Measurements from ENCODE around the gene CCNYL1.
"Not testable (repeated sequence)": the region's sequence is repeated elsewhere in the genome, so short reads cannot be mapped to it uniquely, and the experiment has no call there.

Gene CCNYL1

DNA sequence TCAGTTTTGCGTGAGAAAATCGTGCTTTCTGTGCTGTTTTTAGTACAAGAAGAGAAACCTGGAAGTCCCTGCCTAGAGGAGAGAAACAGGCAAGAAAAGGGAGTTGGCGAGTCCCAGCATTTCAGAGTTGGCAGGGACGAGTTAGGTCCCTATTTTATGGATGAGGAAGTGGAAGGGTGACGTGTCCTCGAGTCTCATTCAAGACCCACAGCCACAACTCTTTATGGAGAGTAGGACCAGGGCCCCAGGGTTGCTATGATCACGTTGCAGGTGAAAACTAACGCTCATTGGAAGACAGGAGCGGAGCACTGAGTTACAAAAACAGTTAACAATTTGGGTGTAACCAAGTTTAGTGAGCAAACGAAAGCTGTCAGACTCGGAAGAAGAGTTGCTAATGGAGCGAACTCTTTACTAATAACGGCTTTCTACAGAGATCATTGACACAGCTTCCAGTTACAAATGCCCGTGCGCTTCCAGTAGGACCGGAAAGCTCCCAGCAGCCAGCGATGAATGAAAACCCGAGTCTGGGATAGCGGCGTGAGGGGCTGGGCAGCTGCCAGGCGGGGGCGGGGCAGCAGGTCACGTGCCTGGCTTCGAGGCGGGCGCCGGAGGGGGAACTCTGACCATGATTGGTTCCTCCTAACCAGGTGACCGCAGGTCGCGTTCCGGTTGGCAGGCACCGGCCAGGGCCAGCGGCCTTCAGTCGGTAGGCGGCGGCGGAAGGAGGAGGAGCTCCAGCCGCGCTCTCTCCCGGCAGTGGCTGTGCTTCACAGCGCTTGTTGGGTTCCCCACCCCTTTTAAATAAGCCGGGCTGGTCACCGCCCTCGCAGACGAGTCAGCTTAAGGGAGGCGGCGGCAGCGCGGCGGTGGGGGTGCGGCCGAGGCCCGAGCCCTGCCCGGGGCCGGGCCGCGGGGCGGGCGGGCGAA is at the start of gene CCNYL1:
CCNYL1 (plus strand) TSS at position 827 of the 927 bp plus-strand sequence. CDS start 257 bp downstream, outside the sequence.
- peak; percentile 98 for DNase-seq

DNA sequence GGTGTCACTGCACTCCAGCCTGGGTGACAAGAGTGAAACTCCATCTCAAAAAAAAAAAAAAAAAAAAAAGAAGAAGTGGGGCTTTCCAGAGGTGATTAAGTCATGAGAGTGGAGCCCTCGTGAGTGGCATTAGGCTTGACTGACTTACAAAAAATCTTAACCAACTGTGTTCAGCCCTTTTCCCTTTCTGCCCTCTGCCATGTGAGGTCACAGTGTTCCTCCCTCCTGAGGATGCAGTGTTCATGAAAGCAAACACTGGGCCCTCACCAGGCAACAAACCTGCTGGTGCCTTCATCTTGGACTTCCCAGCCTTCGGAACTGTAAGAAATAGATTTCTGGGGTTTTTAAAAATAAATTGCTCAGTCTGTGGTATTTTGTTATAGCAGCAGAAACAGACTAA is 49.2 kb upstream of the CCNYL1 start:
- peak; percentile 6 for DNase-seq

DNA sequence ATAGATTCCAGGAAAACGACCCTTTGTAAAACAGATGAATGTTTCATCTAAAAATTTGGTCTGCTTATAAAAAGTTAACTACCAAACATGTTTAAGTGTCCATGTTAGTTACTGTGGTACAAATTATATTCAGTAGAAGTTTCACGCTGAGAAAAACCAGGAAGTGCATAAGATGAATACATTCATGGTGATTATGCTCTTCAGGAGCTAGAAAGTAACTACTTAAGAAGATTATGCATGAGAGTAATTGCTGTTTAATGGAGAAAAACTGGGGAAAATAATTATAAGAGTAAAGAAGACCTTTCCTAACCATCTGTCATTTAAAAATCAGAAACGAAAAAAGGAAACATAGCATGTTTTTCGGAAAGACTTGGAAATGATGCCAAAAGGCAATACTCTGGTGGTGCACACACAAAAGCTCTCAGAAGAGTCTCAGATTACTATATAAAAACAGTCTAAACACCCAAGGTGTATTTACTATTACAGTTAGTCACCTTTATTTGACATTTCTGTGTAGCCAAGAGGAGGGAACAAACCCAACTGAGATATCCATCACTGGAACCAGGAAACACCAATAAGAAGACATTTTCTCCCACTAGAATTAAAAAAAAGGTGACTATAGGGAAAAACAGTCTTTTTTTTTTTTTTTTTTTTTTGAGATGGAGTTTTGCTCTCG is 47.4 kb upstream of the CCNYL1 start:
- peak; percentile 82 for DNase-seq

DNA sequence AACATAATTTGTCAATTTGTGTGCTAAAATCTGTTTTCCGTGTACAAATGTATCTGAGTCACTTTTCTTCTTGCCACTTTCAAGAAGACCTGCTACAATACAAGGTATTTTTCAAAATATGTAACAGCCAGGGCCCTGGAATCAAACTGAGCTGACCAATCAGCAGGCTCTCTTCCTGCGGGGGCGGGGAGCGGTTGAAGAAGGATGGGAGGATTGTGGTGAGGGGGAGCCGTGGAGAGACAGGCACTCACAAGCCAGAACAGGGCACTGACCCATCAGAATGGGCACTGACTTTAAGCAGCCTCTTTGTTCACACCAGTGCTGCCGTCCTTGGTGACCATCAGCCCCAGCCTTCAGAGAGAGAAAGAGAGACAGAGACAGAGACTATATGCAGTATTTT is 40.6 kb upstream of the CCNYL1 start:
- no peak for DNase-seq

DNA sequence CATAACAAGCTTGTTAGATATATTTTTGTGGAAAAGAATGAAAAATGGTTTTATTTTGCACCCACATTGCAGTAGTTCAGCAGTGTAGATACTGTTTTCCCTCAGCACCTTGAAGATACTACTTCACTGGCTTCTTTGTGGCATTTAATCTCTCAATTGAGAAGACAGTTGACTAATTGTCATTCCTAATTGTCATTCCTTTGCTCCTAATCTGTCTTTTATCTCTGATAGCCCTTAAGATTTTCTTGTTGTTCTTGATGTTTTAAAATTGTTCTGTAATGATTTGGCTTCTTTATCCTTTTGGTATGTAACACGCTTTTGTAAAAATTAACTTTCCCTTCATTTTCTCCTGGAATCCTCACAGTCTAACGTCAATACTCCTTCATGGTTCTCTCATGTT is 38.0 kb upstream of the CCNYL1 start:
- no peak for DNase-seq

DNA sequence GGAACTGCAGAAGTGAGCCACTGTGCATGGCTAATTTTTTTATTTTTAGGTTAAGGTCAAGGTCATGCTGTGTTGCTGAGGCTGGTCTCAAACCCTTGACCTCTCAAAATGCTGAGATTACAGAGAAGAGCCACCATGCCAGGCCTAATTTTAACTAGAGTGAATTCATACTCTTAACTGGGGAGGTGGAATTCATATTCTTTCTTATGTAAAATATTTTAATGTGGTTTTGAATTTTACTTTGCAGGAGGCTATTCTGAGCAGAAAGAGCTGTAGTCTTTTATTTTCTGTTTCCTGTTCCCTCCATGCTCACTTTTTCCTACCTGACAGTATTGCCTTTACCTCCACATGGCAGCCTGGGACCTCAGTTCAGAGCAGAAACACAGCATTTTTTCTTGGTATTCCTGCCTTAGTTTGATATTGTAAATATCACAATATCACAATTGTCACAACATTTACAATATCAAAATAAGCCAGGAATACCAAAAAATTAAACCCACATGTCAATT is 37.1 kb upstream of the CCNYL1 start:
- DNase-seq: no peak

DNA sequence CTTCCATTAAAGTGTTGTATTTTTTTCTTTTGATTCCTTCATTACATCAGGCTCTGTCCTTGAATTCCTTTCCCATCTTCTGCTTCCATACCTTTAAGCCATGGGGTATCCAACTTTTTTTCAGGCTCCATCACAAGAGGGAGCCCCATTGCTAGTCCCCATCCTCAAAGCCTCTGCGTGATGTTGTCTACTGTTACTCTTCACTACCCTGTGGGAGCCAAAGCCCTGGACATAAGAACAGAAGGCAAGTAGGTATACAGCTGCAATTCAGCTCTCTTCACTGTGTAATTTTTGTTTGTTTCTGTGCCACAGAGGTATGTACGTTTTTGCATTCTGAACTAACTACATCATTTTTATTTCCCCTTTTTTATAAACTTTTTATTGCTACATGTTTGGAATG is 36.6 kb upstream of the CCNYL1 start:
- DNase-seq: no peak

DNA sequence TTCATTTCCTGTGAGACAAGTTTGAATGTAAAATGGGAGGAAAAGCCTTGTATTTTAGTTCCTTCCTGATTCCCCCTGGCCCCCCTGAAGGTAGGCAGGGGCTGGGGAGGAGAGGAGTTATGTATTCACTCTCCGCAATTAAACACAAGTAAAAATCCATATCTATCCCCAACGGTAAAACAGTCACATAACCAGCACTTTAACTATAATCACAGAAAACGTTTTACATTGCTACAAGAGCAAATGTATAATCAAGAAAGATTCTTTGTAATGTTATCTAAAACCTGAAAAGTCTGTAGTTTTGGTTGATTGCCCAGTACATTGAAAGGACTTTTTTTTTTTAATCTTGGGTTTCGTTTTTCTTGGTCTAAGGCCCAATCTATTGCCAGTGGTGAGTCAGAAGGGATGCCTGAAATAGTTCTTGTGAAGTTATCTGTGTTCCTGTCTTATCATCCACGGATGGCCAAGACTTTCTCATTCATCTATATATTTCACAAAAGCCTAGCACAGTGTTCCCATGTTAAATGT is 34.5 kb upstream of the CCNYL1 start:
- DNase-seq: no peak

DNA sequence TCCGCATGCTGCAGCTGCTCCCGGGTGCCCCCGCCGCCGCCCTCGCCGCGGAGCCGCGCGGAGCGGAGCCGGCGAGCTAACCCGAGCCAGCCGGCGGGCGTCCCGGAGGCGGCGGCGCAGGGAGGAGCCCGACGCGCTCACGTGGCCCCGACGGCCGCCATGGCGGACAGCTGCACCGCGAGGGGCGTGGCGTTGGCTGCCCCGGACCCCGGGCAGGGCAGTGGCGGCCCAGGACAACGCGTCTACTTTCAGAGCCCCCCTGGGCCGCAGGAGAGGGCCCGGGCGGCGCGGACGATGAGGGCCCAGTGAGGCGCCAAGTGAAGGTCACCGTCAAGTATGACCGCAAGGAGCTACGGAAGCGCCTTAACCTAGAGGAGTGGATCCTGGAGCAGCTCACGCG is 30.0 kb upstream of the CCNYL1 start:
- no peak for DNase-seq

DNA sequence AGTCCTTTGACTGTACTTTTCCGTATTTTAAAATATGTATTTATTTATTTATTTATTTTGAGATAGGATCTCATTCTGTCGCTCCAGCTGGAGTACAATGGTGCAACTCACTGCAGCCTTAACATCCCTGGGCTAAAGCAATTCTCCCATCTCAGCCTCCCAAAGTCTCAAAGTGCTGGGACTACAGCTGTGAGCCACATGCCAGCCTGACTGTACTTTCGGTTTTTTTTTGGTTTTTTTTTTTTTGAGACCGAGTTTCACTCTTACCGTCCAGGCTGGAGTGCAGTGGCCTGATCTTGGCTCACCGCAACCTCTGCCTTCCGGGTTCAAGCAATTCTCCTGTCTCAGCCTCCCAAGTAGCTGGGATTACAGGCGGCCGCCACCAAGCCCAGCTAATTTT is 28.9 kb upstream of the CCNYL1 start:
- DNase-seq: no peak

DNA sequence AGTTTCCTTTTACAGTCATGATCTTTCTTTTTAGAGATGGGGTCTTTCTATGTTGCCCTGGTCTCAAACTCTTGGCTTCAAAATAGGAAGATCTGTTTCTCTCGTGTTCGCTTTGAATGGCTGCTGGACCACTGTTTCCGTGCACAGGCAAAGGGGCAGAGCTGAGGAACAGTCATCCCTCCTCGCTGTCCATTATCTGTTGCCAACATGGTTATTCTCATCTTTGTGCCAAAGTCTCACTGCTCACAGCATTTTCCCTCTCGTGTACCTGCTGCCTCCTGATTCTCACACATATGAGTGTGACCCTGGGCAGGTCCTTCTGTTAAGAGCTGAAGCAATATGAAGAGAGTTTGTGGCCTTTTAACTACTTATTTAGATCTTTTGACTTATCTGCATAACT is 28.0 kb upstream of the CCNYL1 start:
- no peak for DNase-seq

DNA sequence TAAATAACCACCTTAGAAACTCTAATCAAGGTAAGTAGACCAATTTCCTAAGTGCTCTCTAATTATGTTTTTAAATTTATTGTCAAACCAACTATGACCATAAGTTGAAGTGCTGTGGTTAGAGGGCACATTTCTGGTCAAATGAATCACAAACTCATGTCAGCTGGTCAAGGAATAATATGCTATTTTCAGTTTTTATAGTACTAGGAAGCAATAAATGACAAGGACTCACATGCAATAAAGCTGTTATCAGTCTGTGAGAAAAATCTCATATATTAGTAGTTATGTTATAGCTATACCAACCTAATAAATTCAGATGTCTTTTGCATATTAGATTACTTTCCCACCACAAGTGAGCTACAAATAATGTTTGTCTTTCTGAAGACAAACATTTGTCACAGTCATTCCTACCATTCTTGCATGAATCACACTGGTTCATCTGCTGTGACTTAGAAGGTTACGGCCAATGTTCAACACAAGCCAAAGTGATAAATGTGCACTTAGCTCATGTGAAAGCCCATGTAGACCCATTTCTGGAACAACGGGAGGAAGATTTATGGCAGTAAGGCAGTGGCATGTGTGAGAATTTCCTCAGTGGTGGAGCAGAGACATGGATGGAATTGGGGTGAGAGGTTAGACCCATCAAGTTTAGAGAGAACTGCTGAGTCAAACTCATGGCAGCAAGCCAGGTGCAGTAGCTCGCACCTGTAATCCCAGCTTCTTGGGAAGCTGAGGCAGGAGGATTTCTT is 27.4 kb upstream of the CCNYL1 start:
- peak; percentile 7 for DNase-seq

DNA sequence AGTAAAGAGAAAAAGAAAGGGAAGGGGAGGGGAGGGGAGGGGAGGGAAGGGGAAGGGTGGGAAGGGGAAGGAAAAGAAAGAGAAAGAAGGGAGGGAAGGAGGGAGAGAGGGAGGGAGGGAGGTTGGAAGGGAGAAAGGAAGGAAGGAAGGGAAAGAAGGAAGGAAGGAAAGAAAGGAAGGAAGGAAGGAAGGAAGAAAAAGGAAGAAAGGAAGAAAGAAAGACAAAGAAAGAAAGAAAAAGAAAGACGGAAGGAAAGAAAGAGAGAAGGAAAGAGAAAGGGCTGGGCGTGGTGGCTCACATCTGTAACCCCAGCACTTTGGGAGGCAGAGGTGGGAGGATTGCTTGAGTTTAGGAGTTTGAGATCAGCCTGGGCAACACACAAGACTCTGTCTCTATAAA is 24.6 kb upstream of the CCNYL1 start:
- no peak for DNase-seq

DNA sequence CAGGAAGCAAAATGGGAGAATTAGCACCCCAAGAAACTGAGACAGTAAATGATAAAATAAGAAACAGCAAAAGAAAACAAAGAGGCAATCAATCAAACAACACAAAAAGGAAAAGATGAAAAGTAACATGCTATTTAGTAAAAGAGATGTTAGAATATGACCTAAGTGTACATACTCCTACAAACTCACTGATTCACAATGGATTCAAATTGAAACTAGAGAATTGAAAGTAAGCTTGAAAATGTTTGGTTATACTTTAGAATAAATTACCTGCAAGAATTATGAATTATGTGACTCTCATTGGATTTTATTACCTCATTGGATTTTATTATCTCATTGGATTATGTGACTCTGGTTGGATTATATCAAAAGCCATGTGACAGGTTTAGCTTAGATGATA is 22.8 kb upstream of the CCNYL1 start:
- DNase-seq: no peak

DNA sequence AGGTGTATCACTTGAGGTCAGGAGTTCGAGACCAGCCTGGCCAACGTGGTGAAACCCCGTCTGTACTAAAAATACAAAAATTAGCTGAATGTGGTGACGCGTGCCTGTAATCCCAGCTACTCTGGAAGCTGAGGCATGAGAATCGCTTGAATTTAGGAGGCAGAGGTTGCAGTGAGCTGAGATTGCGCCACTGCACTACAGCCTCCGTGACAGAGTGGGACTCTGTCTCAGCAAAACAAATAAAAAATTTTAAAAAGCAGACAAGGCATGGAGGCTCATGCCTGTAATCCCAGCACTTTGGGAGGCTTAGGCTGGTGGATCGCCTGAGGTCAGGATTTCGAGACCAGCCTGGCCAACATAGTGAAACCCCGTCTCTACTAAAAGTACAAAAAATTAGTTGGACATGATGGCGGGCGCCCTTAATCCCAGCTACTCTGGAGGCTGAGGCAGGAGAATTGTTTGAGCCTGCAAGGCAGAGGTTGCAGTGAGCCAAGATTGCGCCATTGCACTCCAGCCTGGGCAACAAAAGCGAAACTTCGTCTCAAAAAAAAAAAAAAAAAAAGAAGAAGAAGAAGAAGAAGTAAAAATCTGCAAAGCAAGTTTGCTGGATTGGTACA is 20.5 kb upstream of the CCNYL1 start:
- DNase-seq: not testable (repeated sequence)

DNA sequence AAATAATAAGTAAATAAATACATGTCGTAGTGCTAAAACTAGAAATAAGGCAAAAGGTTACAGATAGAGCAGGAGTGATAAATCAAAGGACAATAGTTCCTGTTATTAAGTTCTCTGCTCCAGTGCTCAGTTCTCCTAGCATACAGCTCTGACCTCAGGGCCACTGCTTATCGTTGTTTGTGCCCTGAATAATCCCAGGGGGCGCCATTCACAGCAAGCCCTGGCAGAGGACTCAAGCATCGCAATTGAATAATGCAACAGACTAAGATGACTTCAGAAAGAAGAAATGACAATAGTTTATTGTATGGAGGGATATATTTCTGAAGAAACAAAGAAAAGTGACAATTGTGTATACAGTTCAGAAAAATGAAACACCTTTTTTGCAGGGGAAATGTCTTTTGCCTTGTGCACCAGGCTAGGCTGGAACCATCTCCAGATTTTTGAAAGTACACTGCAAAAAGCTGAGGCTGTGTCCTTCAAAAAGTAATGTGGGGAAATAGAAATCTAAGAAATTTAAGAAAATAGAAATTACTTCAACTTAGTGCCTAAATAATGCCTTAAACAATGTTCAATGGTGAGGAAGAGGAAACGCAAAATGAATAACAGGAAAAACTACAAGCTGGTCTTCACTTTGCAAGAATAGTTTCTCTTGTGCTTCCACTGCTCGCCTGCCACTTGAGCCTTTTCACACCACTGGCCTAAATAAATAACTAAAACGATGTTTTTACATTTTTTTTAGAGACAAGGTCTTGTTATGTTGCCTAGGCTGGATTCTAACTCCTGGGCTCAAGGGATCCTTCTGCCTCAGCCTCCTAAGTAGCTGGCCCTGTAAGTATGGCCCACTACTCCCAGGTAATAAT is 19.0 kb upstream of the CCNYL1 start:
- peak; percentile 54 for DNase-seq

DNA sequence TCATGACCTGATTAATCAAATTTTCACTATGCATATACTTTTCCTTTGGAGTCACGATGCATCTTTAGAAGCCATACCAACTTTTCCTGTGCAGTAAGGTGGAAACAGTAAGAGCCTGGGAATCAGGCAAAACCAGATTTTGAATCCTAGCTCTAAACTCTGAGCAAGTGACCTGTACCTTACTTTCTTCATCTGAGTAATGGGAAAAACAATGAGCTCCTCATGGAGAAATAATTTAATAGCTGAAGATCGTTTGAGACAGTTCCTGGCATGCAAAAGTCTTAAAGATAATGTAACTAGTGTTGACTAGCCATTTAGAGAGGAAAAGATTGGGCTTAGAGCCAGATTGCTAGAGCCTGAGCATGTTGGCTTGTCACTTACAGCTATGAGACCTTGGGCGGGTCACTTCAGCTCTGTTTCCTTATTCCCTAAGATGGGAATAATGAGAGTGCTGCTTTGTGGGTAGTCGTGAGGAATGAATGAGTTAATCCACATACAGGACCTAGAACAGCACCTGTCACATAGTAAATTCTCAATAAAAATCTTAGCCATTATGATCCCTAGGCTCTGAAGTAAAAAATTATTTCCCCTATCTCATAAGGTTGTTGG is 17.7 kb upstream of the CCNYL1 start:
- DNase-seq: no peak

DNA sequence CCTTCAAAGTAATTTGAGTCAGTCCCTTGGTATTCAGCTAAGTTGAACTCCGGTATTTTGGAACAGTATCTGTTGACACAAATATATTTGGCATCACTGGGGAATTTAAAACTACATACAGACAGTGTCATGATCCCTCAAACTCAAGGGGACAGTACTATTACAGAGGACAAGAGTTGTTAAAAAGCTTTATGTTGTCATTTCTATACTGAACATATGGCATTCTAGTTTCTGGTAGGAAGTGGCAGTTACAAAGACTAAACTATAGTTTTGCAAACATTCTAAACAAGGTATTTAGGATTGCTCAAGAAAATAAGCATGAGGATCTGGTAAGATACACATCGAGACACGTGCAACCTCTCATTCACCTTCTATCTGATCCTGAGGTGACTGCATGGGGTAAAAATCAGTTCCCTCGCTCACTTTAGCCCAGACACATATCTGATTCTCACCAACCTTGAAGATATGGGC is 16.6 kb upstream of the CCNYL1 start:
- DNase-seq: no peak

DNA sequence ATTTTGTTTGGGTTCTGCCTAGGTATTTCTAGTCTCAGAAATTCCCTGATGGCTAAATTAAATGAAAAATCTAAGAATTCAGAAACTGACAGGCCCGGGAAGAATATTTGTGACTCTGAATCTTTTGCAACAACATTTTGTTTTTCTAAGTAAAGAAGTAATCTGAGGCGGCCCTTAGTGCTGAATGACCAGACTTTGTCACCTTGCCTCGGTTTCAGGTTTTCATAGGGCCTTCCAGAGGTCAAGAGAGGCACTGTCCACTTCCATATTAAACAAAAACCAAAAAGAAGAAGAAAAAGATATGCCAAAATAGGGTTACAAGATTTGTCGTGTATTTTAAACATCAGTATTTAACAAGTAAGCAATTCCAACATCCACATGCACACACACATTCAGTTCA is 16.1 kb upstream of the CCNYL1 start:
- no peak for DNase-seq

DNA sequence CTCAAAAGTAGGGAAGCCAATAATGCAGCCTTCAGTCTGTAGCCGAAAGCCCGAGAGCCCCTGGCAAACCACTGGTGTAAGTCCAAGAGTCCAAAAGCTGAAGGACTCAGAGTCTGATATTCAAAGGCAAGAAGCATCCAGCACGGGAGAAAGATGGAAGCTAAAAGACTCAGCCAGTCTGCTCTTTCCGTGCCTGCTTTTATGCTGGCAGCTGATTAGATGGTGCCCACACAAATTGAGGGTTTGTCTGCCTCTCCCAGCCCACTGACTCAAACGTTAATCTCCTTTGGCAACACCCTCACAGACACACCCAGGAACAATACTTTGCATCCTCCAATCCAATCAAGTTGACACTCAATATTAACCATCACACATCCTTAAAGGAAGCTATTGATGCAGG is 14.5 kb upstream of the CCNYL1 start:
- not testable (repeated sequence) for DNase-seq

DNA sequence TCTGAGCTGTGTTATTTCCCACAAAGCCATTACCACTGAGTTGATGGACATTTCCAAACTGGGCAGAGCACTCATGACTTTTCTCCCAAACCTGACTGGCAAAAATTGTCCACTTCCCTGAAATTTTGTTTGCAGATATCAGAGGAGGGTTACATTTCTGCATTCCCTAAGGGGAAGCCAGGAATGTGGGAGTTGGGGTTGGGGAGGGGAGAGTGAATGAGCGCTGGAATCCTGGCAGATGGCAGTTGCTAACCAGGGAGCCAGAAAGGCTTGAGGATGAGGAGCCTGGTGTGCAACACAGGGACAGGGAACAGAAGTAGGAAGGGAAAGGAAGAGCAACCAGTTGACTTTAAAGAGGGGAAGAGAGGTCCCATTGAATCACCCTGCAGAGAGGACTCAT is 14.0 kb upstream of the CCNYL1 start:
- no peak for DNase-seq
